ENCODE data around the gene KCNH2.

DNA sequence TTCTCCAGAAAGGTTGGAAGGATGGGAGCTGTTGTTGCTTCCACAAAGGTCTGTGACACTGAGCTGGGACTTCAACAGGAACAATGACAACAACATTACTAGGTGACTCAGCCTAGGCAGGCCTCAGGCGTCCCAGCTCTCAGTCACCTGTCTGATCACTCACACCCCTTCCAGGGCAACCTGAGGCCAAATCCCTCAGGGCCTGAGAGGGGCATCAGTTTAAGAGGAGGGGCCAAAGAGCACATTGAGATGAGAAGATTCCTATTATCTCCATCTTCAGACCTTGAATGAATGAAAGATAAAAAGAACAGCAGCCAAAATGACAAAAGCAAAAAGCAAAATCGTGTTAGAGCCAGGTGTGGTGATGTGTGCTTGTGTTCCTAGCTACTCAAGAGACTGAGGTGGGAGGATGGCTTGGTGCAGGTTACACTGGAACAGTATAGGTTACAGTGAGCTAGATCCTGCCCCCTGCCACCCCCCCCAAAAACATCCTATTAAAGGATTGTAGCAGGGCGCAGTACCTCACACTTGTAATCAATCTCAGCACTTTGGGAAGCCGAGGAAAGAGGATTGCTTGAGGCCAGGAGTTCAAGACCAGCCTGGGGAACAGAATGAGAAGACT, 46.4 kb upstream of the KCNH2 start, which contains the start of gene ATG9B:
- TF ChIP-seq, protein P1, sequence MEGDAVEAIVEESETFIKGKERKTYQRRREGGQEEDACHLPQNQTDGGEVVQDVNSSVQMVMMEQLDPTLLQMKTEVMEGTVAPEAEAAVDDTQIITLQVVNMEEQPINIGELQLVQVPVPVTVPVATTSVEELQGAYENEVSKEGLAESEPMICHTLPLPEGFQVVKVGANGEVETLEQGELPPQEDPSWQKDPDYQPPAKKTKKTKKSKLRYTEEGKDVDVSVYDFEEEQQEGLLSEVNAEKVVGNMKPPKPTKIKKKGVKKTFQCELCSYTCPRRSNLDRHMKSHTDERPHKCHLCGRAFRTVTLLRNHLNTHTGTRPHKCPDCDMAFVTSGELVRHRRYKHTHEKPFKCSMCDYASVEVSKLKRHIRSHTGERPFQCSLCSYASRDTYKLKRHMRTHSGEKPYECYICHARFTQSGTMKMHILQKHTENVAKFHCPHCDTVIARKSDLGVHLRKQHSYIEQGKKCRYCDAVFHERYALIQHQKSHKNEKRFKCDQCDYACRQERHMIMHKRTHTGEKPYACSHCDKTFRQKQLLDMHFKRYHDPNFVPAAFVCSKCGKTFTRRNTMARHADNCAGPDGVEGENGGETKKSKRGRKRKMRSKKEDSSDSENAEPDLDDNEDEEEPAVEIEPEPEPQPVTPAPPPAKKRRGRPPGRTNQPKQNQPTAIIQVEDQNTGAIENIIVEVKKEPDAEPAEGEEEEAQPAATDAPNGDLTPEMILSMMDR (IDR thresholded peaks at IDR 0.05): no peak
- TF ChIP-seq ZFX (IDR thresholded peaks at IDR 0.05; ENCODE audit: borderline replicate concordance): no peak
